ENCODE measurements around the gene NCS1. TPM values are rescaled to one million over a fixed set of nuclear protein-coding genes. Genes with fewer than 3 reads are reported as not detected.

Gene NCS1
- total RNA-seq, 1 donor from 2014 or later: 126 TPM

GRCh38 chr9:130132746-130133145 is 39.5 kb upstream of the NCS1 start:
- H3K9me3 ChIP-seq (ENCODE audit: insufficient read depth, low read depth, low read length): no peaks in the 10 kb centered on the region
- H3K27me3 ChIP-seq (ENCODE audit: insufficient read depth, low read length): no peaks in the 10 kb centered on the region
- peaks cover 52% of the 10 kb centered on the region for H3K4me1 Mint-ChIP-seq (ENCODE audit: low read depth, unreplicated experiment)
- FAIRE-seq: no peak
- no peak overlapping the region for H3K4me3 ChIP-seq (ENCODE audit: insufficient read depth, low read depth, low read length)
- peaks cover 27% of the 10 kb centered on the region for H3K36me3 Mint-ChIP-seq (ENCODE audit: low read depth, unreplicated experiment)
- peaks cover 36% of the 10 kb centered on the region for H3K4me1 ChIP-seq (ENCODE audit: insufficient read depth, low read length)
- H3K27ac ChIP-seq (ENCODE audit: low read depth, low read length): no peak overlapping the region
- H3K36me3 ChIP-seq (ENCODE audit: insufficient read depth, low read length): peaks cover 3% of the 10 kb centered on the region
- H3K27ac Mint-ChIP-seq (ENCODE audit: unreplicated experiment): no peak overlapping the region
- DNase-seq (ENCODE audit: low read depth): no peak
- H3K9ac ChIP-seq (ENCODE audit: low read length): no peak overlapping the region
- H3K27me3 Mint-ChIP-seq (ENCODE audit: low read depth, unreplicated experiment): no peaks in the 10 kb centered on the region
- no peak overlapping the region for H2AFZ ChIP-seq (ENCODE audit: low read depth, low read length)
- H3K79me2 ChIP-seq (ENCODE audit: insufficient read depth, low read length): no peaks in the 10 kb centered on the region
- H3K9me3 Mint-ChIP-seq (ENCODE audit: unreplicated experiment): peaks cover 2% of the 10 kb centered on the region
- H3K4me3 Mint-ChIP-seq (ENCODE audit: unreplicated experiment): no peak overlapping the region
- no peaks in the 10 kb centered on the region for H4K20me1 ChIP-seq (ENCODE audit: insufficient read depth, low read length)
- no peak overlapping the region for H3K4me2 ChIP-seq (ENCODE audit: low read length)
- TF ChIP-seq EZH2 (IDR thresholded peaks at IDR 0.05; ENCODE audit: insufficient read depth, low read length) (no peak), CTCF (IDR thresholded peaks at IDR 0.05; ENCODE audit: insufficient read depth, low read depth, low read length) (no peak)

- Mint-ChIP-seq H3K36me3 (ENCODE audit: low read depth, unreplicated experiment) (peaks cover 20% of the 10 kb centered on the region), H3K4me3 (ENCODE audit: unreplicated experiment) (no peak overlapping the region), H3K27ac (ENCODE audit: unreplicated experiment) (peak overlapping the region; percentile 94), H3K9me3 (ENCODE audit: unreplicated experiment) (peaks cover 2% of the 10 kb centered on the region), H3K4me1 (ENCODE audit: low read depth, unreplicated experiment) (peaks cover 57% of the 10 kb centered on the region), H3K27me3 (ENCODE audit: low read depth, unreplicated experiment) (no peaks in the 10 kb centered on the region)
- Histone ChIP-seq H3K4me1 (ENCODE audit: insufficient read depth, low read length) (peaks cover 29% of the 10 kb centered on the region), H3K9me3 (ENCODE audit: insufficient read depth, low read depth, low read length) (no peaks in the 10 kb centered on the region), H4K20me1 (ENCODE audit: insufficient read depth, low read length) (no peaks in the 10 kb centered on the region), H3K4me3 (ENCODE audit: insufficient read depth, low read depth, low read length) (no peak overlapping the region), H3K79me2 (ENCODE audit: insufficient read depth, low read length) (no peaks in the 10 kb centered on the region), H2AFZ (ENCODE audit: low read depth, low read length) (no peak overlapping the region), H3K27me3 (ENCODE audit: insufficient read depth, low read length) (no peaks in the 10 kb centered on the region), H3K9ac (ENCODE audit: low read length) (peak overlapping the region; percentile 60), H3K4me2 (ENCODE audit: low read length) (peak overlapping the region; percentile 78), H3K36me3 (ENCODE audit: insufficient read depth, low read length) (peaks cover 3% of the 10 kb centered on the region), H3K27ac (ENCODE audit: low read depth, low read length) (peak overlapping the region; percentile 84)
- FAIRE-seq (no peak), DNase-seq (ENCODE audit: low read depth) (no peak)
- TF ChIP-seq CTCF (IDR thresholded peaks at IDR 0.05; ENCODE audit: insufficient read depth, low read depth, low read length): no peak
- no peak for TF ChIP-seq EZH2 (IDR thresholded peaks at IDR 0.05; ENCODE audit: insufficient read depth, low read length)
These were observed 35.0 kb upstream of the NCS1 start for GRCh38 chr9:130137081-130137640.

- peak; percentile 39 for FAIRE-seq
These were observed 34.5 kb upstream of the NCS1 start for GRCh38 chr9:130137641-130138081.

More at GRCh38 chr9:130137641-130138081, 34.5 kb upstream of the NCS1 start:
- peak overlapping the region; percentile 94 for H3K27ac Mint-ChIP-seq (ENCODE audit: unreplicated experiment)
- H2AFZ ChIP-seq (ENCODE audit: low read depth, low read length): no peak overlapping the region
- TF ChIP-seq EZH2 (IDR thresholded peaks at IDR 0.05; ENCODE audit: insufficient read depth, low read length) (no peak), CTCF (IDR thresholded peaks at IDR 0.05; ENCODE audit: insufficient read depth, low read depth, low read length) (no peak)
- H3K79me2 ChIP-seq (ENCODE audit: insufficient read depth, low read length): no peaks in the 10 kb centered on the region
- peaks cover 3% of the 10 kb centered on the region for H3K36me3 ChIP-seq (ENCODE audit: insufficient read depth, low read length)
- peak overlapping the region; percentile 60 for H3K9ac ChIP-seq (ENCODE audit: low read length)
- H3K4me2 ChIP-seq (ENCODE audit: low read length): peak overlapping the region; percentile 78
- H4K20me1 ChIP-seq (ENCODE audit: insufficient read depth, low read length): no peaks in the 10 kb centered on the region
- no peak for DNase-seq (ENCODE audit: low read depth)
- peaks cover 57% of the 10 kb centered on the region for H3K4me1 Mint-ChIP-seq (ENCODE audit: low read depth, unreplicated experiment)
- peak overlapping the region; percentile 84 for H3K27ac ChIP-seq (ENCODE audit: low read depth, low read length)
- H3K9me3 Mint-ChIP-seq (ENCODE audit: unreplicated experiment): peaks cover 2% of the 10 kb centered on the region
- peaks cover 29% of the 10 kb centered on the region for H3K4me1 ChIP-seq (ENCODE audit: insufficient read depth, low read length)
- no peaks in the 10 kb centered on the region for H3K9me3 ChIP-seq (ENCODE audit: insufficient read depth, low read depth, low read length)
- no peaks in the 10 kb centered on the region for H3K27me3 Mint-ChIP-seq (ENCODE audit: low read depth, unreplicated experiment)
- H3K4me3 ChIP-seq (ENCODE audit: insufficient read depth, low read depth, low read length): peak overlapping the region; percentile 9
- H3K36me3 Mint-ChIP-seq (ENCODE audit: low read depth, unreplicated experiment): peaks cover 20% of the 10 kb centered on the region
- no peaks in the 10 kb centered on the region for H3K27me3 ChIP-seq (ENCODE audit: insufficient read depth, low read length)
- no peak overlapping the region for H3K4me3 Mint-ChIP-seq (ENCODE audit: unreplicated experiment)

Data from astrocyte (in vitro differentiated cells and primary cell).